Fibroblast of the conjunctiva (primary cell): ENCODE results near the gene IFNAR1.
A peak's percentile ranks its signal among the peaks of the same experiment; 100 is the strongest.
"Not testable (repeated sequence)": the region's sequence is repeated elsewhere in the genome, so short reads cannot be mapped to it uniquely, and the experiment has no call there.

Experiments used
- DNase-seq: peaks from one replicate; pipeline ENCODE4 v3.0.0-alpha.2; 2010; ENCODE audit warnings: low read depth

Gene IFNAR1

GRCh38 chr21:33348706-33349105 lies 23.9 kb downstream of the IFNAR1 start:
- DNase-seq, result no peak

GRCh38 chr21:33350676-33351075 lies 25.9 kb downstream of the IFNAR1 start:
- DNase-seq, result no peak

GRCh38 chr21:33355355-33355754 lies 30.6 kb downstream of the IFNAR1 start:
- DNase-seq, result no peak

DNA sequence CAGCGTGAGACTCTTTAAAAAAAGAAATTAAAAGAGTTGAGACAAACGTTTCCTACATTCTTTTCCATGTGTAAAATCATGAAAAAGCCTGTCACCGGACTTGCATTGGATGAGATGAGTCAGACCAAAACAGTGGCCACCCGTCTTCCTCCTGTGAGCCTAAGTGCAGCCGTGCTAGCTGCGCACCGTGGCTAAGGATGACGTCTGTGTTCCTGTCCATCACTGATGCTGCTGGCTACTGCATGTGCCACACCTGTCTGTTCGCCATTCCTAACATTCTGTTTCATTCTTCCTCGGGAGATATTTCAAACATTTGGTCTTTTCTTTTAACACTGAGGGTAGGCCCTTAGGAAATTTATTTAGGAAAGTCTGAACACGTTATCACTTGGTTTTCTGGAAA lies 31.2 kb downstream of the IFNAR1 start:
- DNase-seq, result no peak

GRCh38 chr21:33357177-33357576 lies 32.4 kb downstream of the IFNAR1 start:
- no peak for DNase-seq

- no peak for DNase-seq
Measured at GRCh38 chr21:33359446-33359845, 34.7 kb downstream of the IFNAR1 start.

GRCh38 chr21:33360281-33360680 lies 35.5 kb downstream of the IFNAR1 start:
- DNase-seq, result peak; percentile 36

DNA sequence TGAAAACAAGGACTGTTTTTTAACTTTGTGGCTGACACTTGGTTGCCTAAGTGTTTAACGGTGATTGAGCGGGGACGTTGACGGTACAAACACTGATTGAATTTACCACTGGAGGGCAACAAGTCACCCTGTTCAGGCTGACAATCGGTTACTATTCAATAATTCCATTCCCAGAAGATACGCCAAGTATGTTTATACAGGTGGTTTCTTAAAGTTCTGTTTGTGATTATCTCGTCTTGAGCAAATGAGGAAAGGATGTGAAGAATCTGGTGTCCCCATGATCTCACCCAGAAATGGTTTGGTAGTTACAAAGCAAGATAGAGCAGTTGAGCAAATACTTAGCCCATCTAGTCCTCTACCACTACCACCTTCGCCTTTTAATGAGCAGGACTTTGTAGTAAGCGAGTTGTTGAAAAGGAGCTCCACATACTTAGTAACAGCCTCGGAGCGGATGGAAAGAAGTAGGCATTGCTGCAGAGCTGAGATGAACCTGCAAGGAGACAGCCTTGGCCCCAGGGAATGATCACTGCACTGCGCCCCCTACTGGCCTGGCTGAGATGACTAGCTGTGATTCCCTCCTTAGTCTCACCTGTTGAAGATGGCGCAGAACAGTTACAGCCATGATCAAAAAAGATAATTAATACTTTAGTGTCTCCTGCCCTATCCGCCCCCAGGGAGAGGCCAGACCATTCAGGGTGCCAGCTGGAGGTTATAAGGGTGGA lies 36.3 kb downstream of the IFNAR1 start:
- peak; percentile 47 for DNase-seq

DNA sequence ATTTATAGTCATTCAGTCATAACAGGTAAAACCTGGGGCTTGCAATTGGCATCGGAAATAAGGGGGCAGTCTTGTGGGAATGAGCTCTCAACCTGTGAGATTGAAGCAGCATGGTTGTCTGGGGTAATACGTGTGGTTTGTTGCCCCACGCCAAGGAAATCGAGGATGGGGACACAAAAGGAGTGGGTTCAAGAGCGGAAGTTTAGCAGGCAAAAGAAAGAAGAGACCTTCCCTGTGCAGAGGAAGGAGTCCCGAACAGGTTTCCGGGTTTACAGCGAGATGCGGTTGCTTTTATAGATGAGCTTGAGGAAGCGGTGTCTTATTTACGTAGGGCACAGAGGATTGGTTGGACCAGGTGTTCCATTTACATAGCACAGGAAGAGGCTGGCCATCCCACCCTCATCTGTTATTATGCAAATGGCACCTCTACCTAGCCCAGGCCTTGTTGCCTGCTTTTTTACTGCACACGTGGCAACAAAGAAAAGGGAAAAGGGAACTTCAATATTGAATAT lies 37.3 kb downstream of the IFNAR1 start:
- DNase-seq, result no peak

- DNase-seq, result not testable (repeated sequence)
Measured at GRCh38 chr21:33363911-33364609, 39.3 kb downstream of the IFNAR1 start.

DNA sequence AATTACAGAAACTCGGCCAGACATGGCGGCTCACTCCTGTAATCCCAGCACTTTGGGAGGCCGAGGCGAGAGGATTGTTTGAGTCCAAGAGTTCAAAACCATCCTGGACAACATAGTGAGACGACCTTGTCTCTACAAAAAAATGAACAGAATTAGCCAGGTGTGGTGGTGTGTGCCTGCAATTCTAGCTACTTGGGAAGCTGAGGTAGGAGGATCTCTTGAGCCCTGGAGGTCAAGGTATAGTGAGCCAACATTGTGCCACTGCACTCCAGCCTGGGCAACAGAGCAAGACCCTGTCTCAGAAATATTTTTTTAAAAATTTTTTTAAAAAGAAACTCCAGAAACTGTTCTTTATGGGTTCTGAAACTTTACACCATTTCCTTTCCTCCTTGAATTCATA lies 40.1 kb downstream of the IFNAR1 start:
- no peak for DNase-seq

GRCh38 chr21:33367309-33367973 lies 42.7 kb downstream of the IFNAR1 start:
- no peak for DNase-seq

GRCh38 chr21:33368124-33368523 lies 43.4 kb downstream of the IFNAR1 start:
- DNase-seq, result no peak

DNA sequence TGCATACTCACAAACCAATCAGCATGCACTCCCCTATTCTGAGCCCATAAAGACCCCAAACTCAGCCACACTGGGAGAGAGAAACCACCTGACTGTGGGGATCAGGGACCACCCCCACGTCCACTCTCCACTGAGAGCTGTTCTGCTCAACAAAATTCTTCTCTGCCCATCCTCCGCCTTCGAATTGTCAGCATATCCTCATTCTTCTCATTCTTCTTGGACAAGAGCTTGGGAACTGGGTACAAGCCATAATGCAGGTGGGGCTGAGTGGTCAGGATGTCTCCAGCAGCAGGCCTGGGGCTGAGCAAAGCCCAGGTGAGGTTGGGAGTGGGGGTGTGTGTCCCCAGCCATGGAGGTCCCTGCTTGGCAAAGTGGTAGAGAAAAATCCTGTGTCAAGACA lies 43.8 kb downstream of the IFNAR1 start:
- DNase-seq, result no peak

- DNase-seq, result no peak
Measured at GRCh38 chr21:33369586-33369985, 44.8 kb downstream of the IFNAR1 start.

DNA sequence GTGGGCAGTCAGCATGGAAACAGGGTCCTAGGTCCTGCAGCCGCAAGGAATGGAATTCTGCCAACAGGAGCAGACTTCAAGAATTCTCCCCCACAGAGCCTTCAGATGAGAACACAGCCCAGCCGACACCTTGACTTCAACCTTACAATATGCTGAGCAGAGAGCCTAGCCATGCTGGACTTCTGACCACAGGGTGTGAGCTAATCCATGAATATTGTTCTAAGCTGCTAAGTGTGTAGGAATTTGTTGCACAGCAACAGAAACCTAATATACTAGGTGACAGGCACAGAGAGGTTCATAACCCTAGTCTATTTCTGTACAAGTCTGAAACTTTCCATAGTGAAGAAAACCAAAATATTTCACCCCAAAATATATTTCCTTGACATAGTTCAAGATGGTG lies 45.5 kb downstream of the IFNAR1 start:
- DNase-seq, result no peak

- no peak for DNase-seq
Measured at GRCh38 chr21:33371366-33371765, 46.6 kb downstream of the IFNAR1 start.

- no peak for DNase-seq
Measured at GRCh38 chr21:33372582-33372981, 47.8 kb downstream of the IFNAR1 start.

DNA sequence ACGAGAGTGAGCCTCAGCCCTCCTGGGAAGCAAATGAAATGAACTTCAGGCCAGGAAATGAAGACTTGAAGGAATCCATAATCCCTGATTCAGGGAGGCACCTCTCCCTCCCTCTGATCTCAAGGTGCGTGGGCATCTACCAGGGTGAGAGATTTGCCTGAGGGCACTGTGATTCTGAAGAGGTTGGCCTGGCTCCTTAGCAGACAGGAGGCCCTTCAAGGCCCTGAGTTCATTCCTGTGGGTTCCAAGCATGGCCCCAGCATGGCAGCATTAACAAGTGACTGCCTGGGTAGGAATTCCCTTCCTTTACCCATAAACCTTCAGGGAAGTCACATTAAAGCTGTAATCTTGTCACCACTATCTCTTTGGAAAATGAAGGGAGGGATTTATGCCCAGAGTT lies 48.7 kb downstream of the IFNAR1 start:
- no peak for DNase-seq

GRCh38 chr21:33374080-33374449 lies 49.3 kb downstream of the IFNAR1 start:
- DNase-seq, result no peak

DNA sequence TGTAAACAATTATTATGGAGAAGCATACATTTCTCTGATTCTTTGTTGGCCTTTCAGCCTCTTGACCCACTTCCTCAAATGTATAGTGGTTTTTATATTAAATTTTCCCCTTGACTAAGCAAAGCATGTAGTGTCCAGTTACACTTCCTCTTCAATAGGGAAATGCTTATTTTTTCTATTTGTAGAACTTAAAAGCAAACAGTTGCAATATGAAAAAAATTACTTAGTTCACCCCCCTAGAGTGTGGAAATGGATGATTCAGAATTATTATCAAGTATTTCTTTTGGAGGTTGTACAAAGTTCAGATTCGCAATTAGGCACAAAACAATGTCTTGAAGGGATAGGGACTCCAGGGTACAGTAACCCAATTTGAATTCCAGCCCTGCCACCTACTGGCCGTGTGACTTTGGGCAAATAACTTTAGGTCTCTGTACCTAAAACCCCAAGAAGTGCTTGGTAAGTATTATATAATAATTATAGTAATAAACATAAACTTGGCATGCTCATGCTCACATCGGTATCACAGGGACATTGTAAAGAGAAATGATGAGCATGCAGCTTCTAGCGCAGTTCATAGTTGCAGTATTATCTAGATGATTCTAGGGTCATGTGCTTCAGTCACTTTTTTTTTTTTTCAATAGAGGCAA lies 49.8 kb downstream of the IFNAR1 start:
- DNase-seq, result peak; percentile 36

- no peak for DNase-seq
Measured at GRCh38 chr21:33375101-33375644, 50.4 kb downstream of the IFNAR1 start.
